ENCODE data around the gene HERC2.

The HERC2 gene

GRCh38 chr15:28101201-28101600 lies 220.8 kb downstream of the HERC2 start:
- Histone ChIP-seq H3K4me1 (ENCODE audit: control insufficient read depth, insufficient read depth, low read length) (peaks cover 20% of the 10 kb centered on the region), H3K4me3 (ENCODE audit: insufficient read depth, low read depth, low read length) (no peak overlapping the region), H3K27me3 (ENCODE audit: control insufficient read depth, insufficient read depth, low read length, poor library complexity, severe bottlenecking) (peaks cover 69% of the 10 kb centered on the region), H3K27ac (ENCODE audit: insufficient read depth, low read depth, low read length, poor library complexity, severe bottlenecking) (no peak overlapping the region), H3K36me3 (ENCODE audit: control insufficient read depth, insufficient read depth, low read length) (no peaks in the 10 kb centered on the region), H3K9me3 (ENCODE audit: control insufficient read depth, low read length) (no peaks in the 10 kb centered on the region)
- 70 to 74% methylated on average over 8 of the region's 8 CpGs for WGBS, 2 experiments

DNA sequence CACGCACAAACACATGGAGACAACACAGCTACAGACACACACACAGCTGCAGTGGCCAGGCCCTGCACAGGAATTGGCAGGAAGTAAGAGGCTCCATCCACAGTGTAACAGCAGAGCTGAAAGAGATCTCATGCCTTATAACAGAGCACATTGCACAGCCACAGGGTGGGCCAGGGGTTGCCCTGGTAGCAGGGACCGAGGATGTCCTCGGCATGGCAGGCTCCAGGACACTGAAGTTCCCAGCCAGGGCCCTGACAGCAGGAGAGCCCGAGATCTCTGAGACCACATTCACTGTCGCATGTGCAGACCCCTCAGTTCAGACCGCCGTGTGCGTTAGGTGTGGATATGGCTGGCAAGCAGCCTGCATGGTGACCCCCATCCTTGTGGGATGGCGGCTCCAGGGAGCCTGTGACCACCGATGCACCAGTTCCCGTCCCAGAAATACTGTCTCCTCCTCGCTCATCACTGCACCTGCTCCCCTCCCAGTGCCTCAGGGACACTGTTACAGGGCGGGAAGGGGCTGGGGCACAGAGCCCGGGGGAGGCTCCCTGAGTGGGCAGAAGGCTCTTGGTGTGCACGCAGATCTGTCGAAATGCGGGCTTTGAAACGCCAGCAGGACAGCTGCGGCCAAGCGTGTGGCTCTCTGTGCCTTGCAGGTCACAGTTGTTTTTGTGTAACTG lies 221.3 kb downstream of the HERC2 start:
- Histone ChIP-seq H3K4me1 (ENCODE audit: control insufficient read depth, insufficient read depth, low read length) (peaks cover 21% of the 10 kb centered on the region), H3K36me3 (ENCODE audit: control insufficient read depth, insufficient read depth, low read length) (no peaks in the 10 kb centered on the region), H3K4me3 (ENCODE audit: insufficient read depth, low read depth, low read length) (no peak overlapping the region), H3K27me3 (ENCODE audit: control insufficient read depth, insufficient read depth, low read length, poor library complexity, severe bottlenecking) (peaks cover 69% of the 10 kb centered on the region), H3K27ac (ENCODE audit: insufficient read depth, low read depth, low read length, poor library complexity, severe bottlenecking) (no peak overlapping the region), H3K9me3 (ENCODE audit: control insufficient read depth, low read length) (no peaks in the 10 kb centered on the region)
- WGBS, 2 experiments = 89 to 91% methylated on average over 20 of the region's 20 CpGs

DNA sequence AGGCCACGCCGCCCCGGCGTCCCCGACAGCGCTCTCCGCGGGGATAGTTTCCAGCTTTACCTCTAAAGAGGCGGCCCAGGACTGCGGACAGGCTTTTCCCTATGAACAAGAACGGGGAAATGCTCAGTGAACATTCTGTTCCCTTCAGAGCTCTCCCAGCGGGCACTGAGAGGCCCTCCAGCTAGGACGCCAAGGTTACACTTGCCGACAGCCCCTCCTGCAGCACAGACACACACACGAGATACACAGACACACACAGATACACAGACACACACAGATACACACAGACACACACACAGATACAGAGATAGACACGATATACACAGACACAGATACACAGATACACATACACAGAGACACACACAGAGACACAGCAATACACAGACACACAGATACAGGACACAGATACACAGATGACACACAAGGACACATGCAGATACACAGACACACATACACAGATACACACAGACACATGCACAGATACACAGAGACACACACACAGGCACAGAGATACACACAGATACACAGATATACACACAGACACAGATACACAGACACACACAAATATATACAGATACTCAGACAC lies 222.3 kb downstream of the HERC2 start:
- Histone ChIP-seq H3K27me3 (ENCODE audit: control insufficient read depth, insufficient read depth, low read length, poor library complexity, severe bottlenecking) (peaks cover 79% of the 10 kb centered on the region), H3K36me3 (ENCODE audit: control insufficient read depth, insufficient read depth, low read length) (no peaks in the 10 kb centered on the region), H3K27ac (ENCODE audit: insufficient read depth, low read depth, low read length, poor library complexity, severe bottlenecking) (no peak overlapping the region), H3K4me3 (ENCODE audit: insufficient read depth, low read depth, low read length) (peak overlapping the region; percentile 31), H3K9me3 (ENCODE audit: control insufficient read depth, low read length) (no peaks in the 10 kb centered on the region), H3K4me1 (ENCODE audit: control insufficient read depth, insufficient read depth, low read length) (peaks cover 21% of the 10 kb centered on the region)
- 10 to 11% methylated on average over 16 of the region's 16 CpGs for WGBS, 2 experiments

DNA sequence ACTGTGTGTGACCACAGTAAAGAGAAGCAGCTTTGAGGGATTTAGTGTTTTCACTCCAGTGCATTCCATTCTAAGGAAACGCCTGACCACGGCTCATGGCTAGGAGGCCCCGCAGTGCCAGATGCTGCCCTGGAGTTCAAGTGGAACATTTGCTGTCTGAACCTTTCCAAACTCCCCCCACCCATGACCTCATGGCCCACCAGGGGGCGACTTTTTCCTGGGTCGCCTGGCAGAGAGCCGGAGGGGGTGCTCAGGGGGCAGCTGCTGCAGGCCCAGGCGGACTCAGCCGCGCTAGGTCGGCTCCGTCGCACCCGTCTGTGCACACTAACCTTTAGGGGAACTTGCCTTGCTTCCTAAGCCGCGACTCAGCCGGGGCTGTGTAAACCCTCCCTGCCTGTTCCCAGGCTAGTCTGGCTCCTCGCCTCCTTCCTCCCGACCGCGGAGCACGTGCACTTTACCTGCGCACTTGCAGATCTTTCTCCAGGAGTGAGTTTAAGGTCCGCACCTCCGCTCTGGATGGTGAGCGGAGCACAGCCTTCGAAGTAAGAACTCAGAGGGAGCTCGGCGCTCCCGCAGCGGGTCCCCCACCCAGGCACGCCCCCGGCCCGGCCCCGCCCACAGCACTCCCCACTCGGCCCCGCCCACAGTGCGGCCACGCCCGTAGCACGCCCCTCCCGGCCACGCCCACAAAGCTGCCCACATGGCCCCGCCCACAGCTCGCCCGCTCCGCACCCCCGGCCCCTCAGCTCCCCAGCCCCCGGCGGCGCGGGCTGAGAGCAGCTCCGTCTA lies 223.0 kb downstream of the HERC2 start, which contains the start of gene OCA2:
Gene OCA2, minus strand, starts transcription at position 550 of the 789 bp plus-strand sequence. CDS start 17,441 bp downstream, outside the sequence.
- Histone ChIP-seq H3K9me3 (ENCODE audit: control insufficient read depth, low read length) (no peaks in the 10 kb centered on the region), H3K4me1 (ENCODE audit: control insufficient read depth, insufficient read depth, low read length) (peaks cover 21% of the 10 kb centered on the region), H3K27ac (ENCODE audit: insufficient read depth, low read depth, low read length, poor library complexity, severe bottlenecking) (no peak within 1 kb of the TSS), H3K36me3 (ENCODE audit: control insufficient read depth, insufficient read depth, low read length) (no peaks in the 10 kb centered on the region), H3K4me3 (ENCODE audit: insufficient read depth, low read depth, low read length) (peak within 1 kb of the TSS; percentile 31), H3K27me3 (ENCODE audit: control insufficient read depth, insufficient read depth, low read length, poor library complexity, severe bottlenecking) (peaks cover 86% of the 10 kb centered on the region)
- WGBS, 2 experiments = 2% methylated on average over 52 of the region's 52 CpGs

DNA sequence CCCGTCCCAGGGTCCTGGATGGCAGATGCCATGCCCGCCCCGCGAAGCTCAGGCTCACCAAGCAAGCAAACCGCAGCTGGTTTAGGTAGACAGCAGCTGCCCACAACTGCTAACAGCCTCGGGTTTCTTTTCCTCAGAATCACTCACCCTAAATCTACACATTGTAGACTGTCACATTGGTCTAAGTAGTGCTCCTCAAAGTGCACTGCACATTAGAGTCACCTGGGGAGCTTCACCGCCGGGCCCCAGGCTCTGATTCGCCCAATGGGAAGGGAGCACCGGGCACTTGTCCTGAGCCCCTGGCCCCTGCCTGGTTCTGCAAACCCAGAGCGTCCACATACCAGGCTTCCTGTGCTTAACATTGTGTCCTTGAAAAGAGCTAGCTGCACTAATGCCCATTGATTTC lies 223.6 kb downstream of the HERC2 start:
- 60 to 63% methylated on average over 11 of the region's 11 CpGs for WGBS, 2 experiments
- no peaks in the 10 kb centered on the region for H3K36me3 ChIP-seq (ENCODE audit: control insufficient read depth, insufficient read depth, low read length)
- no peak overlapping the region for H3K27ac ChIP-seq (ENCODE audit: insufficient read depth, low read depth, low read length, poor library complexity, severe bottlenecking)
- H3K9me3 ChIP-seq (ENCODE audit: control insufficient read depth, low read length) = no peaks in the 10 kb centered on the region
- no peak overlapping the region for H3K4me3 ChIP-seq (ENCODE audit: insufficient read depth, low read depth, low read length)
- peaks cover 92% of the 10 kb centered on the region for H3K27me3 ChIP-seq (ENCODE audit: control insufficient read depth, insufficient read depth, low read length, poor library complexity, severe bottlenecking)
- H3K4me1 ChIP-seq (ENCODE audit: control insufficient read depth, insufficient read depth, low read length) = peaks cover 21% of the 10 kb centered on the region

DNA sequence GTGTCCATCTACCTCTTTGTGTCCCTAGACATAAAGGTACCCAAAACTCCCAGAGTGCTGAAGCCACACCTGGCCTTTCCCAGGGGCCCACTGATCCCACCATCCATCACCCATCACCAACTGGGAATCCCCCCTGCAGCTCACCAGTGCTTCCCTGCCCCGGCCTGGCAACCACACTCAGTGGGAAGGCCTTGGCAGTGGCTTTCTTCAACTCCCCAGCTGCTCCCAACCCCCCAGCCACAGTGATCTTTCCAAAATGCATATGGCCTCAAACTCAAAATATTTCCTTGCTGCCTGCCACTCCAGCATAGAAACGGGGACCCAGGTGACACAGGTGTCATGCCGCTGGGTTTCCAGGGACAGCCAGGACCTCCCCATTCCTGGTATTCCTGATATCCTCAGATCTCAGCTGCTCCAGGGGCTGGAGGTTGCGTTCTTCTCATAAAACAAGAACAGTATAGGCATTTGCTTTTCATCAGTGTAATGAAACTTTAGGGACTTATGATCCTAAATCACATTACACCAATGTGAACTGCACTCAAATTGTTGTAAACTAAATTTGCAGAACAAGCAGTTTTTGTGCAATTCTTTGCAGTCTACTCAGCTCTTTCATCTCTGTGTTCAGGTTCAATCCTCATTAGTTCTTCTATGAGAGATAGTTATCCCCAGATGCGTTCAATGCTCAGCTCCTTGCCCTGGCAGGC lies 224.2 kb downstream of the HERC2 start:
- Histone ChIP-seq H3K4me3 (ENCODE audit: insufficient read depth, low read depth, low read length) (no peak overlapping the region), H3K27ac (ENCODE audit: insufficient read depth, low read depth, low read length, poor library complexity, severe bottlenecking) (no peak overlapping the region), H3K27me3 (ENCODE audit: control insufficient read depth, insufficient read depth, low read length, poor library complexity, severe bottlenecking) (peaks cover 98% of the 10 kb centered on the region), H3K36me3 (ENCODE audit: control insufficient read depth, insufficient read depth, low read length) (no peaks in the 10 kb centered on the region), H3K4me1 (ENCODE audit: control insufficient read depth, insufficient read depth, low read length) (peaks cover 21% of the 10 kb centered on the region), H3K9me3 (ENCODE audit: control insufficient read depth, low read length) (no peaks in the 10 kb centered on the region)
- 83 to 86% methylated on average over 5 of the region's 5 CpGs for WGBS, 2 experiments

DNA sequence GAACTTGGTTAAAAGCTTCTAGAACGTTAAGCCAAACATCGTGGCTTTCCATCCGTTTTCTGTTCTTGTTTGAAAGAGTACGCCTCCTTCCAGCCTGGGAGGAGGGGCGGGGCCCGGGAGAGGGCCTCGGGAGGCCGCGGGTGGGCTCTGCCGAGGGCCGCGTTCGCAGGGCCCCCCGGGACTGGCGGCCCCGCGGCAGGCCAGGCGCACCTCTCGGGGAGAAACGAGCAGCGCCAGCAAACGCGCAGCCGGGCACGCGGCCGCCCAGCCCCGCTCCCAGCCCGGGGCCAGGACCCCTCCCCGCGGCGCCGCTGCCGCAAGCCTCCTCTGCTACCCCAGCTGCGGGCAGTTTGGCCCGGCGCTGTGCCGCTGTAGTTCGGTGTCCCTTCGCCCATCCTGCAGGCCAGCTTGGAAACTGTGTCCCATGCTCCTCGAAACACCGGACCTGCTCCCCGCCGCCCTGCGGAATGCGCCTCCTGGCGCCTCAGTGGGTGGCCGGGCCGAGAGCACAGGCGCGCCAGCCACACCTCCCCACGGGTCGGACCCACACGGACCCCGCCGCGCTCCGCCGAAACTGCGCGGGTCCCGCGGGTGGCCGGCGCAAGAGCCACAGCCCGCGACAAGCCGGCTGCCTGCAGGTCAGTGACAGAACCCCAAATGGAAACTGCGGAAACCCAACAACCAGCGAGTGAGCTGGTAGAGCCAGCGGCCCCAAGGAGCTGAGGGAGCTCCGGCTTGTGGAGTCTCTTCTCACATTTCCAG lies 225.1 kb downstream of the HERC2 start:
- Histone ChIP-seq H3K9me3 (ENCODE audit: control insufficient read depth, low read length) (no peaks in the 10 kb centered on the region), H3K36me3 (ENCODE audit: control insufficient read depth, insufficient read depth, low read length) (no peaks in the 10 kb centered on the region), H3K4me3 (ENCODE audit: insufficient read depth, low read depth, low read length) (peak overlapping the region; percentile 39), H3K27ac (ENCODE audit: insufficient read depth, low read depth, low read length, poor library complexity, severe bottlenecking) (no peak overlapping the region), H3K4me1 (ENCODE audit: control insufficient read depth, insufficient read depth, low read length) (peaks cover 19% of the 10 kb centered on the region), H3K27me3 (ENCODE audit: control insufficient read depth, insufficient read depth, low read length, poor library complexity, severe bottlenecking) (peaks cover 95% of the 10 kb centered on the region)
- 2% methylated on average over 72 of the region's 72 CpGs for WGBS, 2 experiments

DNA sequence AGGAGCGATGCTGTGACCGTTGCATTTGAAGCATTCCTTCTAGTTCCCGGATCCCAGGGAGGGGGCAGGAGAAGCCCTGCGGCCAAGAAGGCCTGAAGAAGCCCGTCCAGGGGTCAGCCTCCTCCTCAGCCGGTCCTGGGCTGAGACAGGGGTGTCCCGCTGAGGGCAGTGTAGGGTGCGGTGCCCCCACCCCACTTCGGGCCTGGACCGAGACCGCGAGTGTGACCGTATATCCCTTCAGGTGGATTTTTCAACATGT lies 225.6 kb downstream of the HERC2 start:
- Histone ChIP-seq H3K27ac (ENCODE audit: insufficient read depth, low read depth, low read length, poor library complexity, severe bottlenecking) (no peak overlapping the region), H3K27me3 (ENCODE audit: control insufficient read depth, insufficient read depth, low read length, poor library complexity, severe bottlenecking) (peaks cover 90% of the 10 kb centered on the region), H3K9me3 (ENCODE audit: control insufficient read depth, low read length) (no peaks in the 10 kb centered on the region), H3K4me3 (ENCODE audit: insufficient read depth, low read depth, low read length) (peak overlapping the region; percentile 39), H3K36me3 (ENCODE audit: control insufficient read depth, insufficient read depth, low read length) (no peaks in the 10 kb centered on the region), H3K4me1 (ENCODE audit: control insufficient read depth, insufficient read depth, low read length) (peaks cover 16% of the 10 kb centered on the region)
- WGBS, 2 experiments = 1% methylated on average over 13 of the region's 13 CpGs

GRCh38 chr15:28094732-28095521 lies 227.1 kb downstream of the HERC2 start:
- peaks cover 76% of the 10 kb centered on the region for H3K27me3 ChIP-seq (ENCODE audit: control insufficient read depth, insufficient read depth, low read length, poor library complexity, severe bottlenecking)

More at GRCh38 chr15:28094732-28095521, 227.1 kb downstream of the HERC2 start:
- Histone ChIP-seq H3K36me3 (ENCODE audit: control insufficient read depth, insufficient read depth, low read length) (no peaks in the 10 kb centered on the region), H3K9me3 (ENCODE audit: control insufficient read depth, low read length) (no peaks in the 10 kb centered on the region), H3K4me1 (ENCODE audit: control insufficient read depth, insufficient read depth, low read length) (peaks cover 16% of the 10 kb centered on the region), H3K4me3 (ENCODE audit: insufficient read depth, low read depth, low read length) (peak overlapping the region; percentile 39), H3K27ac (ENCODE audit: insufficient read depth, low read depth, low read length, poor library complexity, severe bottlenecking) (no peak overlapping the region)
- WGBS, 2 experiments = 1 to 2% methylated on average over 76 of the region's 76 CpGs

Measured in ectodermal cell (in vitro differentiated cells).